ENCODE data around the gene DEFB118.
"Not testable (repeated sequence)": the region's sequence is repeated elsewhere in the genome, so short reads cannot be mapped to it uniquely, and the experiment has no call there.

The DEFB118 gene

DNA sequence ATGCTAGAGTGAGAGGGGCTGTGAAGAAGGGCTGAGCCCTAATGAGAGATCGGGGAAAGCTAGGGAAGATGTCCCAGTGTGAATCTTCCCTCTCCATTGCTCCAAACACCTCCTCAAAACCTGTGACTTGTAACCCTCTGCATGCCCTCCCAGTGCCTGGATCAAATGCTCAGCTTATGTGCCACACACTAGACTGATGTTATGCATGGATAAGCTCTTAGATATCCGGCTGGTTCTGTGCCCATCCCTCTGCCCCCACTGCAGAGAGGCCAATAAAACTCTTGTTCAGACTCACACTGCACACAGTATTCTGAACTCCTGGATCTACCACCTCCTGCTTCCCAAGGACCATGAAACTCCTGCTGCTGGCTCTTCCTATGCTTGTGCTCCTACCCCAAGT lies at the start of gene DEFB118:
Gene DEFB118, plus strand, starts transcription at position 301 of the 400 bp plus-strand sequence. Its CDS starts 50 bp downstream, at position 351.
- DNase-seq (ENCODE audit: low read depth): no peak

DNA sequence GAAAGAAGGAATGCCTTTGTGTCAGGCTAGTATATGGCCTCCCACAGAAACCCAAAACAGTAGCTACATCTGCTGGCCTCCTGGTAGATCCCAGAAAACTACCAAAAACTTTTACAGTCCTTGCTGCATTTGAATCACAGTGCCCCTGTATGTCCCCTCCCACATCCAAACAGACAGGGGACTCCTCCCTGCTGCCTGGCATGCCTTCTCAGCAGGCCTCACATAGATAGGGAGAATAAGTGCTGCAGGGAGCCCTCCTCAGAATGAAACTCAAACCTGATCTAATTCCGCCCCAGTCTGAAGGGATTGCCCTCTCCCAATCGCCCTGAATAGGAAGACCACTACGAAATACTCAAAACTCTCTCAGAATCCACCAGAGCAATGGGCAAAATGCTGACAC lies 45.9 kb upstream of the DEFB118 start:
- DNase-seq (ENCODE audit: low read depth): no peak

DNA sequence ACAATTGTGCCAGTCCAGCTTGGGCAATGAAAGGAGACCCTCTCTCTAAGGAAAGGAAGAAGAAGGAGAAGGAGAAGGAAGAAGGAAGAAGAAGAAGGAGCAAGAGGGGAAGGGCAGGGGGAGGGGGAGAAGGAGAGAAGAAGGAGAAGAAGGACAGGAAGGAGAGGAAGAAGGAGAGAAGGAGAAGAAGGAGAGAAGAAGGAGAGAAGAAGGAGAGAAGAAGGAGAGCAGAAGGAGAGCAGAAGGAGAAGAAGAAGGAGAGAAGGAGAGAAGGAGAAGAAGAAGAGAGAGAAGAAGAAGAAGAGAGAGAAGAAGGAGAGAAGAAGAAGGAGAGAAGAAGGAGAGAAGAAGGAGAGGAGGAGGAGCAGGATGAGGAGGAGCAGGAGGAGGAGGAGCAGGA lies 37.5 kb upstream of the DEFB118 start:
- no peak for DNase-seq (ENCODE audit: low read depth)

DNA sequence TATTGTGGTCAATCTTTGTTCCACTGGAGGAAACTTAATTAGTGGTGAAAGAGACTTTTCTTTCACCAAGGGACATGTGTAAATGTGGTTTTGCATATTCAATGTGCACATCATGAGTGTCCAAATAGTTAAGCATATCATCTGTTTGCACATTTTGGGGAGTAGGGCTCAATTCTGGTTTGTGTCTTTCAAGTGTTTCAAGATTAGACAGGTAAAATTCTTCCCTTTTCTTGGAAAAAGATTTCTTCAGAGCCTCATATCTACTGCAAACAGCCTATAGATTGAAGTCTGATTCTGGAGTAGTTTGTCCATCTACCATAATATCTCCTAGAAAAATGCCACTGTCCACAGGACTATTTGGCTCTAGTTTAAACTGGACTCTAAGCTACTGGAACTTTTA lies 26.9 kb upstream of the DEFB118 start:
- no peak for DNase-seq (ENCODE audit: low read depth)

- DNase-seq (ENCODE audit: low read depth): no peak
Observed at GRCh38 chr20:31355981-31356380, 12.4 kb upstream of the DEFB118 start.

DNA sequence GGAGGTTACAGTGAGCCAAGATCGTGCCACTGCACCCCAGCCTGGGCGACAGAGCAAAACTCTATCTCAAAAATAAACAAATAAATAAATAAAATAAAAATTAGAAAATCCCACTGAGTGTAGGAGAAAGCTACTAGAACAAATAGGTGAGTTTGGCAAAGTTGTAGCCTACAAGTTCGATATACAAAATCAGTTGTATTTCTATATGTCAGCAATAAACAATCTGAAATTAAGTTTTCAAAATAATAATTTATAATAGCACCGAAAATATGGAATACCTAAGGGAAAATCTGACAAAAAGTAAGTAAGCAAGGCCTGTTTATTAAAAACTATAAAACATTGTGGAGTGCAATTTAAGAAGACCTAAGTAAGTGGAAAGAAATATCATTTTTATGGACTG lies 5.1 kb upstream of the DEFB118 start:
- no peak for DNase-seq (ENCODE audit: low read depth)

DNA sequence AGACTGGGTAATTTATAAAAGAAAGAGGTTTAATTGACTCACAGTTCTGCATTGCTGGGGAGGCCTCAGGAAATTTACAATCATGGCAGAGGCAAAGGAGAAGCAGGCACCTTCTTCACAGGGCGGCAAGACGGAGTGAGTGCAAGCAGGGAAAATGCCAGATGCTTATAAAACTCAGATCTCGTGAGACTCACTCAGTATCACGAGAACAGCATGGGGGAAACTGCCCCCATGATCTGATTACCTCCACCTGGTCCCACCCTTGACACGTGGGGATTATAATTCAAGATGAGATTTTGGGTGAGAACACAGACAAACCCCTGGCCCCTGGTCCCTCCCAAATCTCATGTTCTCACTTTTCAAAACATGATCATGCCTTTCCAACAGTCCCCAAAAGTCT lies 4.1 kb upstream of the DEFB118 start:
- DNase-seq (ENCODE audit: low read depth): not testable (repeated sequence)

DNA sequence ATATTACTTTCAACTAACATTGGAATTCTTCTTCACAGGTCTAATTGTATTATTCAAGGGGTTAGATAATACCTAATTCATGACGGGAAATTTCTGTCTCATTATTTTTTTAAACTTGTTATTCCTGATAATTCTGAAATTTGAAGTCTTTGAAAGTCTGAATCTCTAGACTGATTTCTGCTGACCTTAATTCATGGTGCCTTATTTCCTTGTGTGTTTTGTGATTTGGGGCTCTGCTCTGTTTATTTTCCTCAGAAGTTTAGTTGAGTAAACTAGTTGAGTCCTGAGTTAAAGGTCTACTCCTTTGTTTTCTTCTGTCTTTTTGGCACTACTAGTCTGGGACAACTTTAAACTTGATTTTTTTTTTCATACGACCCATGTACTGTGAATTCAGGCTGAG lies 5.9 kb downstream of the DEFB118 start:
- DNase-seq (ENCODE audit: low read depth): no peak

- DNase-seq (ENCODE audit: low read depth): no peak
Observed at GRCh38 chr20:31390490-31390889, 22.1 kb downstream of the DEFB118 start, which contains the start of gene DEFB119. TSS of gene DEFB119 (minus strand) at chr20:31390590. CDS start at chr20:31390483, 107 bp downstream.

GRCh38 chr20:31392836-31393235 lies 24.4 kb downstream of the DEFB118 start:
- no peak for DNase-seq (ENCODE audit: low read depth)

DNA sequence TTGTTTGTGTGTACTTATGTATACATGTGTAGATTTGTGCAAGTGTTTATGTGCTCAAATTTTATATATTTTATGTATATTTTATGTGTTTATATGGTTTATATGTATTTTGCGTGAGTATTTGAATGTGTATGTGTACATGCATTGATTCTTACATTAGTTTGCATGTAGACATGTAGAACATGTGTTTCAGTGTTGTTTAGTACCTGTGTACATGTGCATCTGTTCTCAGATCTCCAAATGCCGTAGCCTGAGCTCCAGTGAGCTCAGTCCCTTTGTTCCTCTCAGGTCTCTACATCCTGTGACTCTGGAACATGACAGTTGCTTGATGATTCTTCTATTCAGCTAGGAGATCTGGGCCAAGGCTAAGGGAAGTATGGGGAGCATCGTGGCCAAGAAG lies 26.5 kb downstream of the DEFB118 start:
- no peak for DNase-seq (ENCODE audit: low read depth)

GRCh38 chr20:31403886-31404285 lies 35.5 kb downstream of the DEFB118 start:
- DNase-seq (ENCODE audit: low read depth): no peak

GRCh38 chr20:31406115-31406514 lies 37.7 kb downstream of the DEFB118 start, which contains the start of gene DEFB121:
TSS of gene DEFB121 (minus strand) at chr20:31406215. CDS start at chr20:31406152, 63 bp downstream.
- no peak for DNase-seq (ENCODE audit: low read depth)

DNA sequence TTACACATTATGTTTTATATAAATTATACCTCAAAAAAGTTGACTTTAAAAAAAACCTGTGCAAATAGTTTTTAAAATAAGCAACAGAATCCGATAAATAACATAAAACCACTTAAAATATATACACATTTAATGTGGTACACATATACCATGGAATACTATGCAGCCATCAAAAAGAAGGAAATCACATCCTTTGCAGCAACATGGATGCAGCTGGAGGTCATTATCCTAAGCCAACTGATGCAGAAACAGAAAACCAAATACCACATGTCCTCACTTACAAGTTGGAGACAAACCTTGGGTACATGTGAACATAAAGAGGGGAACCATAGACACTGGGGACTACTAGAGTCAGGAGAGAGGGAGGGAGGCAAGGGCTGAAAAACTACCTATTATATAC lies 41.6 kb downstream of the DEFB118 start:
- no peak for DNase-seq (ENCODE audit: low read depth)

DNA sequence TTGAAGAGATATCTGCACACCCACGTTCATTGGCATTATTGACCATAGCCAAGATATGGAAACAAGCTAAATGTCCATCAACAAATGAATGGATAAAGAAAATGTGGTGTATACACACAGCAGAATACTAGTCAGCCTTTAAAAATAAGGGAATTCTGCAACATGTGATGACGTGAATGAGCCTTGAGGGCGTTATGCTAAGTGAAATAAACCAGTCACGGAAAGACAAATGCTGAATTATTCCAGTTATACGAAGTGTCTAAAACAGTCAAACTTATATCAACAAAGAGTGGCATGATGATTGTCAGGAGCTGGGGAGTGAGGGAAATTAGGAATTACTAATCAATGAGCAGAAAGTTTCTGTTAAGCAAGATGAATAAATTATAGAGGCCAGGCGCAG lies 46.0 kb downstream of the DEFB118 start:
- no peak for DNase-seq (ENCODE audit: low read depth)

DNA sequence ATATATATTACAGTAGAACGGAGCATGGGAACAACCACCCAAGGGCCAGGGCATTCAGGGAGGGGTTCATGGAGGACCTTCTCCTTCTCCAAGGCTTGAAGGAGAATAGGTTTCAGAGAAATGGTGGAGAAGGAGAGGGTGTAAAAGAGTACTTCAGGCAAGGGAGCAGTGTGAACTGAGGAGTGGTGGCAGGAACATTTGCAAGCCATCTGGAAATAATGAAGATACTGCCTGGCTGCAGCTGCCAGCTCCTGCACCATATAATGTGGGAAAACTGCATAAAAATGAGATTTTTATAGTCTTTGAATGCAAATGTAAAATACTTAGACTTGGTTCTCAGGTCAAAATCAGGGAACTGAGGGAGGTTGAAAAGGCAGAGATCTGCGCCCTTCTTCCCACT lies 47.3 kb downstream of the DEFB118 start:
- no peak for DNase-seq (ENCODE audit: low read depth)

DNA sequence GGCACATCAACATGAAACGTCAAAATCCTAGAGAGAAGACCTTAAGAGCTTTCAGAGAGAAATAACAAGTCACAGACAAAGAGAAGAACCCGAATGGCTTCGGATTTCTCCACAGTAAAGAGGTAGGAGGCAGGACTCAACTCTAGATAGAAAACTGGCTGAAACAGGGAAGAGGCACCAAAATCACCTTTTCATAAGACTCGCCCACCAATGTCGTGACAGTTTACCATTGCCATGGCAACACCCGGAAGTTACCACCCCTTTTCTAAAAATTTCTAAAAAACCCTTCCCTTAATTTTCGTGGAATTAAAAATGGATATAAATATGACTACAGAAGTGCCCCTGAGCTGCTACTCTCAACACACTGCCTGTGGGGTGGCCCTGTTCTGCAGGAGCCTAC lies 49.9 kb downstream of the DEFB118 start:
- no peak for DNase-seq (ENCODE audit: low read depth)
